Suppressor macrophage treated with lipopolysaccharide for 4 hours (primary cell): ENCODE results near the gene SH3GLB2.
"Not testable (repeated sequence)": the region's sequence is repeated elsewhere in the genome, so short reads cannot be mapped to it uniquely, and the experiment has no call there.

Experiments used
- DNase-seq: peaks from one replicate; pipeline ENCODE4 v3.0.0-alpha.2; 2020

SH3GLB2 gene

DNA sequence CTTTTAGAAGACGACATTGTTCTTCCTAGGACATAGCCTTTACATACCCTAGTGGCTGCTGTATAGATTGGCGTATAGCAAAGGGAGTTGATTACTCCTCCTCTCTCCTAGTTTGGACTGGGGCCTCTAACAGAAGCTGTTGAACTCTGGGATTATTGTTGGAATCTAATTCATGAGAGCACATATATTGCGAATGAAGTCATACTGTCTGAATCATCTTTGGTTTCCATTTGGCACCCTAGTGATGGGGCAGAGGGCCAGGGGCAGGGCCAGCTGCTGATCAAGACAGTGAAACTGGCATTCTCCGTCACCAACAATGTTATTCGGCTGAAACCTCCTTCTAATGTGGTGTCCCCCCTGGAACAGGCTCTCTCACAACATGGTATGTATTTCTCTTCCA, 40.3 kb downstream of the SH3GLB2 start:
- DNase-seq, result no peak

DNA sequence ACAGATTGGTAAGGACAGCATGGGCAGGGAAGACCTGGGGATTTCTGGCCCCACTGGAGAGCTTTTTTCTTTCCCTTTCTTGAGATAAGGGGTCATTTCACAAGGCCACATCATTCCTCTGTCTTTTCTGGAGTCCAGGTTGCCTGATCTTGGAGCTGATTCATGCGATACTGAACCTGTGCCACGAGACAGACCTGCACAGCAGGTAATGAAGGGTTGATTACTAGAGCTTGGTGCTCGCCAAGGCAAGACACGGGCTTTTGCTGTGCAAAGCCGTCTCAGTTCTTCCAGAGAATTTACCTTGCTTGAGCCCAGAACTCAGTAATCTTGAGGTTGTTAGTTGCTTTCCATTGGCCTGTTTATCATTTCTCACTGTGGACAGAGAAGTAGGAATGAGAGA, 41.5 kb downstream of the SH3GLB2 start:
- no peak for DNase-seq

DNA sequence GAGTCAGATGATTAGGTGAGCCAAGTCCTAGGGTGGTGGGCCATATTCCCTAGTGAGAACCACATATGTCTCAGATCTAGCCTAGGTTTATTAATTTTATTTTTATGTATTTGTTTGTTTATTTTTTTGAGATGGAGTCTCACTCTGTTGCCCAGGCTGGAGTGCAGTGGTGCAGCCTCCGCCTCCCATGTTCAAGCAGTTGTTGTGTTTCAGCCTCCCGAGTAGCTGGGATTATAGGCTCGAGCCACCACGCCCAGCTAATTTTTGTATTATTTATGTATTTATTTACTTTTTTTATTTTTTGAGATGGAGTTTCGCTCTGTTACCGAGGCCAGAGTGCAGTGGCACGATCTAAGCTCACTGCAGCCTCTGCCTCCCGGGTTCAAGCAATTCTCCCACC, 44.6 kb downstream of the SH3GLB2 start:
- DNase-seq, result no peak

DNA sequence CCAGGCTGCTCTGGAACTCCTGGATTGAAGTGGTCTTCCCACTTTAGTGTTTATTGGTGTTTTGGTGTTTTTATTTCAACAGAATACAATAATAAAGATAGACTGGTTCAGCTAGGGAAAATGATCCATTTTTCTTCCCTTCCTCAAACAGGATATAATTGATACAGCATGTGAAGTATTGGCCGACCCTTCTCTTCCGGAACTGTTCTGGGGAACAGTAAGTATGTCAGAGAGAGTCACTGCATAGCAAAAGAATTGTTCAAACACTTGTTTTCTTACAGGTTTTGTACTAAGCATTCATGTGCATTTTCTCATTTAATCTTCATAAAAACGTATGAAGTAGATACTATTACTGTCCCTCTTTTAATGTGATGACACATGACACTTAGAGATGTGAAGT, 49.0 kb downstream of the SH3GLB2 start:
- DNase-seq, result no peak

DNA sequence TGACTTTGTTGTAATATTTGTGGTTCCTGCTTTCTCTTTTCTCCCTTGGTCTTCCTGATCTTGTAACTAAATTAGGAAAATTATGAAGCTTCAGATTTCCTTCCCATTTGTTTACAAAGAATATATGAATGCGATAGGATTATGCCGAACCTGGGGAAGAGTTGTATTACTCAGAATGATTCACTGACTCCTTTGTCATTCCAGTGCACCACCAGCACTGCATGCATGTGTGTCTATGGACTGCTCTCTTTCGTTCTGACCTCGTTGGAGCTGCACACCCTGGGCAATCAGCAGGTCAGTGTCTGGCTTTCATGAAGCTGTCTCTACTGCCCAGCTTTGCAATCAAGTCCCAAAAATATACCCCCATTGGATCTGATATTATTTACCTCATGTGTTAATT, 55.2 kb downstream of the SH3GLB2 start:
- no peak for DNase-seq

DNA sequence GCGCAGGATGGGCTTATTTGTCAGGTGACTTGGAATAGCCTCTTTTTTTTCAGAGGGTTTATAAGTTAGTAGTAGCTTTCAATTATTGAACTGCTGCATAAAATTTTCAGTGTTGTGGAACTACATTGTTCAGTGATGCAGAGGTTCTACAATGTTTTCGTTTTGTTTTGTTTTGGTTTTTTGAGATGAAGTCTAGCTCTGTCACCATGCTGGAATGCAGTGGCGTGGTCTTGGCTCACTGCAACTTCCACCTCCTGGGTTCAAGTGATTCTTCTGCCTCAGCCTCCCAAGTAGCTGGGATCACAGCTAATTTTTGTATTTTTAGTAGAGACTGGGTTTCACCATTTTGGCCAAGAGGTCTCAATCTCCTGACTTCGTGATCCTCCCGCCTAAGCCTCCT, 58.6 kb downstream of the SH3GLB2 start:
- DNase-seq, result no peak

DNA sequence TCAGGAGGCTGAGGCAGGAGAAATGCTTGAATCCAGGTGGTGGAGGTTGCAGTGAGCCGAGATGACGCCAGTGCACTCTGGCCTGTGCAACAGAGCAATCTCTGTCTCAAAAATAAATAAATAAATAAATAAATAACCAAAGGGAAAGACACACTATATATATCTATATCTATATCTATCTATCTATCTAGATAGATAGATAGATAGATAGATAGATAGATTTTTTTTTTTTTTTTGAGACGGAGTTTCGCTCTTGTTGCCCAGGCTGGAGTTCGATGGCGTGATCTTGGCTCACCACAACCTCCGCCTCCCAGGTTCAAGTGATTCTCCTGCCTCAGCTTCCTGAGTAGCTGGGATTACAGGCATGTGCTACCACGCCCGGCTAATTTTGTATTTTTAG, 66.7 kb downstream of the SH3GLB2 start:
- not testable (repeated sequence) for DNase-seq
